Kidney (tissue), 14 donors: Measurements from ENCODE around the gene SEPTIN10. TPM values are rescaled to one million over a fixed set of nuclear protein-coding genes. Genes with fewer than 3 reads are reported as not detected.

Experiments
- DNase-seq, 5 donors: peaks; one replicate each; pipeline ENCODE4 v3.0.0-alpha.2; 2013 to 2020
- FAIRE-seq: peaks from 2 replicates; lab custom pipeline; 2012; peaks lifted over from hg19 to GRCh38; lab: Jason Lieb, UNC
- H3K27ac ChIP-seq, 2 donors: one replicate each; pipeline ENCODE4 v1.7.0; 2013; ENCODE audit warnings: low read depth in 2 of 2, low read length in 2 of 2, inconsistent platforms in 1 of 2
- H3K27me3 ChIP-seq: one replicate; pipeline ENCODE4 v1.7.1; 2013; ENCODE audit warnings: low read length, inconsistent platforms; ENCODE audit not compliant: control insufficient read depth, insufficient read depth
- H3K36me3 ChIP-seq, 3 donors: one replicate each; pipeline versions ENCODE4 v1.7.0 to v1.7.1; 2013; ENCODE audit warnings: low read length in 3 of 3, control low read depth in 1 of 3, inconsistent platforms in 1 of 3; ENCODE audit not compliant: insufficient read depth in 3 of 3, control insufficient read depth in 2 of 3
- H3K4me1 ChIP-seq, 3 donors: one replicate each; pipeline versions ENCODE4 v1.7.0 to v1.7.1; 2013; ENCODE audit warnings: low read length in 3 of 3, inconsistent platforms in 1 of 3, low read depth in 1 of 3; ENCODE audit not compliant: control insufficient read depth in 2 of 3, insufficient read depth in 2 of 3
- H3K4me3 ChIP-seq, 3 donors: one replicate each; pipeline versions ENCODE4 v1.7.0 to v1.8.1; 2013; ENCODE audit warnings: low read length in 3 of 3, control low read depth in 1 of 3, inconsistent platforms in 1 of 3
- H3K9ac ChIP-seq, 3 donors: one replicate each; pipeline versions ENCODE4 v1.7.0 to v1.7.1; 2013; ENCODE audit warnings: low read length in 3 of 3, control low read depth in 1 of 3, inconsistent platforms in 1 of 3
- H3K9me3 ChIP-seq, 3 donors: one replicate each; pipeline versions ENCODE4 v1.7.0 to v1.7.1; 2013; ENCODE audit warnings: low read length in 3 of 3, control low read depth in 1 of 3, inconsistent platforms in 1 of 3; ENCODE audit not compliant: control insufficient read depth in 2 of 3, insufficient read depth in 1 of 3
- intact Hi-C: fragments of 100-400 bp; cut with DNase I; formaldehyde crosslinking; loops from one replicate; pipeline ENCODE4 v1.11.1; 2022
- polyA plus RNA-seq: library from polyadenylated mRNA; stranded (reverse); fragments of 350-450 nt; fragmentation: Illumina TruSeq; extraction: RNeasy Lipid Tissue Mini Kit (QIAGEN cat#74804); gene quantifications from one replicate; pipeline ENCODE4 v1.2.3, GENCODE V29; 2014; ENCODE audit warnings: low read depth, low replicate concordance; ENCODE audit not compliant: insufficient read depth
- total RNA-seq: library from RNA; stranded (reverse); fragmentation: NEBNext Ultra II Directional; extraction: Animal tissue kit (Norgen Biotek cat#: 25700); gene quantifications from one replicate; pipeline ENCODE4 v1.2.1, GENCODE V29; 2021
- TF ChIP-seq, protein P1 (sequence below): IDR thresholded peaks from 3 replicates; pipeline ENCODE4 v1.5.1; 2012; ENCODE audit warnings: mild to moderate bottlenecking, moderate library complexity, borderline replicate concordance; ENCODE audit not compliant: insufficient read depth; ENCODE audit errors: extremely low read depth
- donor health status: control.
- donor health status: control.
- donor health status: control.
- donor health status: control.
- donor health status: control.
- donor health status: DM: yes; HTN: yes; CAD: no.
- donor health status: Normal renal cell carcinoma (clear cell type).

The SEPTIN10 gene
- total and polyA plus RNA-seq, 2 donors from 2014 or later, result 20.8 to 80.7 TPM

DNA sequence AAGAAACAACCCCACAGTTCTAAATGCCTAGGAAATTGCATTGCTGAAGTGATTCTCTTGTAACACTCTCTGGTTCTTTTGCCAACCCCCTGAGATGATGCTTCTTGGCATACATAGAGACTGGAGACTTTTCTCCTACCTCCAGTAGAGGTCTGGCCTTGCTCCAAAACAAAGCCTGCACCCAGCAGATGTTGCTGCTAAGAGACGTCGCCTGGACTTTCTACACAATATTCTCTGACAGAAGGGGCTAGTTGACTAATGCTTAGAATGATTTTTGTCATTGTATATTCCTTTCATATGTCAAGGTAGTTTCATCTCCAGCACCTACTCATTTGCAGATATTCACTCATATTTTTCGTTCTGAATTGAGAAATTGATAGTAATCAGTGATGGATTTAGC lies 25.0 kb upstream of the SEPTIN10 start:
- H3K36me3 ChIP-seq, result no peaks in the 10 kb centered on the region
- no peak overlapping the region for H3K9ac ChIP-seq
- H3K27me3 ChIP-seq, result no peaks in the 10 kb centered on the region
- no peak overlapping the region for H3K27ac ChIP-seq
- intact Hi-C loops, result no loop called here
- H3K4me3 ChIP-seq, result no peak overlapping the region
- H3K4me1 ChIP-seq, result no peaks in the 10 kb centered on the region
- FAIRE-seq (no peak), DNase-seq (no peak)
- TF ChIP-seq, protein P1, sequence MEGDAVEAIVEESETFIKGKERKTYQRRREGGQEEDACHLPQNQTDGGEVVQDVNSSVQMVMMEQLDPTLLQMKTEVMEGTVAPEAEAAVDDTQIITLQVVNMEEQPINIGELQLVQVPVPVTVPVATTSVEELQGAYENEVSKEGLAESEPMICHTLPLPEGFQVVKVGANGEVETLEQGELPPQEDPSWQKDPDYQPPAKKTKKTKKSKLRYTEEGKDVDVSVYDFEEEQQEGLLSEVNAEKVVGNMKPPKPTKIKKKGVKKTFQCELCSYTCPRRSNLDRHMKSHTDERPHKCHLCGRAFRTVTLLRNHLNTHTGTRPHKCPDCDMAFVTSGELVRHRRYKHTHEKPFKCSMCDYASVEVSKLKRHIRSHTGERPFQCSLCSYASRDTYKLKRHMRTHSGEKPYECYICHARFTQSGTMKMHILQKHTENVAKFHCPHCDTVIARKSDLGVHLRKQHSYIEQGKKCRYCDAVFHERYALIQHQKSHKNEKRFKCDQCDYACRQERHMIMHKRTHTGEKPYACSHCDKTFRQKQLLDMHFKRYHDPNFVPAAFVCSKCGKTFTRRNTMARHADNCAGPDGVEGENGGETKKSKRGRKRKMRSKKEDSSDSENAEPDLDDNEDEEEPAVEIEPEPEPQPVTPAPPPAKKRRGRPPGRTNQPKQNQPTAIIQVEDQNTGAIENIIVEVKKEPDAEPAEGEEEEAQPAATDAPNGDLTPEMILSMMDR, result no peak
- no peaks in the 10 kb centered on the region for H3K9me3 ChIP-seq

DNA sequence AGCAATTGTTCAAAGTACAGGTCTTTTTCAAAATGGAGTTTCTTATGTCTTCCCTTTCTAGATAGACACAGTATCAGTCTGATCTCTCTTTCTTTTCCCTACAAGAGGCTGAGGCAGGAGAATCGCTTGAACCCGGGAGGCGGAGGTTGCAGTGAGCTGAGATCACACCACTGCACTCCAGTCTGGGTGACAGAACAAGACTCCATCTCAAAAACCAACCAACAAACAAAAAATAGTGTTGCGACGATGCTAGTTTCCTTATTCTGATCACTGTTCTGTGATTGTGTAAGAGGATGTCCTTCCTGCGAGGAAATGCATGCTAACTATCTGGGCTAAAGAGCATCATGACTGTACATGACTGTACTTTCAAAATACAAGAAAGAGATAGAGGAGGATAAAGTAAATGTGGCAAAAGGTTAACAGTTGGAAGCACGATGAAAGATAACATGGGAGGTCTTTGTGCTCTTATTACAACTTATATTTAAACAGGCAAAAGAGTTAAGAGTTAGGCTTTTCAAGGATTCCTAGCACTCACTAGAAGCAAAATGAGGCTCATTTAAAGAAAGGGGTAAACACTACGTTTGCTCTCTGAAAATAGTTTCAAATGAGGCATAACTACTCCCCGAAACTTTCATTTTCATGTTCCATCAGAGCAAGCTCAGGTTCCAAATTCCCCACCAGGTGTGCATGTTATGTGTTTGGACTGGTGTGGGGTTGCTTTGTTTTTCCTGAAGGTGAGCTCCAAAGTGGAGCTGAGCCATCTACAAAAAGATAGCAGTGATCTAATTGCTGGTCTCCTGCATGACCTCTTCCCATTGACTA lies 24.2 kb upstream of the SEPTIN10 start:
- Histone ChIP-seq H3K27me3 (no peaks in the 10 kb centered on the region), H3K9me3 (no peaks in the 10 kb centered on the region), H3K4me1 (no peaks in the 10 kb centered on the region), H3K27ac (no peak overlapping the region), H3K36me3 (no peaks in the 10 kb centered on the region), H3K9ac (no peak overlapping the region), H3K4me3 (no peak overlapping the region)
- intact Hi-C loops, result no loop called here
- no peak for FAIRE-seq
- TF ChIP-seq, protein P1, result no peak
- DNase-seq, result no peak

DNA sequence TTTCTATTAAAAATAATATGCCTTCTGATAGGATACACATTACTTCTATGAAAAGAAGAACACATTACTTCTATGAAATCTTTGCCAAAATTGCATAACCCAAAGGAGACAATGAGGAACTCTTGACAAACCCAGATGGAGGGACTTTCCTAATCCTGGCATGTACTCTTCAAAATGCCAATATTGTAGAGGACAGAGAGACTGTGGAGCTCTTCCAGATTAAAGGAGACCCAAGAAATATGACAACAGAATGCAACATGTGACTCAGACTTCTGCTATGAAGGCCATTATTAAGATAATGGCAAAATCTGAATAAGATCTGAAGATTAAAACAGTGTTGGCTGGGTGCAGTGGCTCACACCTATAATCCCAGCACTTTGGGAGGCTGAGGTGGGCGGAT lies 22.6 kb upstream of the SEPTIN10 start:
- no peak overlapping the region for H3K9ac ChIP-seq
- intact Hi-C loops, result no loop called here
- no peaks in the 10 kb centered on the region for H3K36me3 ChIP-seq
- no peaks in the 10 kb centered on the region for H3K9me3 ChIP-seq
- no peak for DNase-seq
- FAIRE-seq, result no peak
- no peak overlapping the region for H3K27ac ChIP-seq
- no peaks in the 10 kb centered on the region for H3K4me1 ChIP-seq
- no peaks in the 10 kb centered on the region for H3K27me3 ChIP-seq
- no peak overlapping the region for H3K4me3 ChIP-seq
- TF ChIP-seq, protein P1, result no peak
